Mammary epithelial cell (primary cell): Measurements from ENCODE around the gene SPIRE1.

Source experiments
- EZH2 ChIP-seq: IDR thresholded peaks from 2 replicates; pipeline ENCODE4 v1.6.1; 2012; ENCODE audit warnings: low read length, inconsistent platforms, borderline replicate concordance
- TF ChIP-seq, protein P1 (sequence below), 2 donors: IDR thresholded peaks in 1 of 2; conservative IDR thresholded peaks in 1 of 2; 2 replicates each; pipeline ENCODE4 v1.5.1; 2011 to 2012; ENCODE audit warnings: inconsistent platforms in 2 of 2, low read length in 2 of 2, mild to moderate bottlenecking in 2 of 2, control low read depth in 1 of 2, low read depth in 1 of 2; ENCODE audit not compliant: insufficient read depth in 1 of 2; ENCODE audit errors: extremely low read depth in 1 of 2

DNA sequence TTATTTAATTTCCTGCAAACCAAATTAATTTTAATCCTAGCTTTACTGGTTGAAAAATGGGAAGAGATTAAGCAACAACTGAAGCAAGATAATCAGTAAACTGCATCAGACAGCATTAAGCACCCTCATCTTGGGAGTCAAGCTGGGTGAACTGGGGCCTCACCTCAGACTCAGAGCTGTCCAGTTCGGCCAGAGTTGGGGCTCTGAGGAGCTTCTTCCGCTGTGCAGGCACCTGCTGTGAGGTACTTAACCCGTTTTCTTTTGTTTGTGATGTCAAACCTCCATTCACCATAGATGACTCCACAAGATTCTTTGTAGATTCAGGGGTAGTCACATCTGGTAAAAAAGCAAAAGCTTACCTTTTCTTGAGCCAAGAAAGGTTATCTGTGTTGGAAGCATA, 178.4 kb downstream of the SPIRE1 start:
- TF ChIP-seq, protein P1, sequence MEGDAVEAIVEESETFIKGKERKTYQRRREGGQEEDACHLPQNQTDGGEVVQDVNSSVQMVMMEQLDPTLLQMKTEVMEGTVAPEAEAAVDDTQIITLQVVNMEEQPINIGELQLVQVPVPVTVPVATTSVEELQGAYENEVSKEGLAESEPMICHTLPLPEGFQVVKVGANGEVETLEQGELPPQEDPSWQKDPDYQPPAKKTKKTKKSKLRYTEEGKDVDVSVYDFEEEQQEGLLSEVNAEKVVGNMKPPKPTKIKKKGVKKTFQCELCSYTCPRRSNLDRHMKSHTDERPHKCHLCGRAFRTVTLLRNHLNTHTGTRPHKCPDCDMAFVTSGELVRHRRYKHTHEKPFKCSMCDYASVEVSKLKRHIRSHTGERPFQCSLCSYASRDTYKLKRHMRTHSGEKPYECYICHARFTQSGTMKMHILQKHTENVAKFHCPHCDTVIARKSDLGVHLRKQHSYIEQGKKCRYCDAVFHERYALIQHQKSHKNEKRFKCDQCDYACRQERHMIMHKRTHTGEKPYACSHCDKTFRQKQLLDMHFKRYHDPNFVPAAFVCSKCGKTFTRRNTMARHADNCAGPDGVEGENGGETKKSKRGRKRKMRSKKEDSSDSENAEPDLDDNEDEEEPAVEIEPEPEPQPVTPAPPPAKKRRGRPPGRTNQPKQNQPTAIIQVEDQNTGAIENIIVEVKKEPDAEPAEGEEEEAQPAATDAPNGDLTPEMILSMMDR (conservative IDR thresholded peaks at IDR 0.05 in 1 of 2, IDR thresholded peaks at IDR 0.05 in 1 of 2; ENCODE audit: extremely low read depth in 1 of 2, insufficient read depth in 1 of 2, low read depth in 1 of 2, low read length in 2 of 2): no peak
- TF ChIP-seq EZH2: no peak
